B cell (primary cell): Measurements from ENCODE around the gene PLSCR4.

Experiments used
- CTCF ChIP-seq: fragments of 200-600 bp; IDR thresholded peaks from one replicate; pipeline ENCODE4 v1.8.0; 2022; ENCODE audit warnings: antibody characterized with exemption, mild to moderate bottlenecking
- EZH2 ChIP-seq: IDR thresholded peaks from 2 replicates; pipeline ENCODE4 v1.6.1; 2012; ENCODE audit warnings: borderline replicate concordance, low read depth, mild to moderate bottlenecking, moderate library complexity, low read length; ENCODE audit not compliant: insufficient read depth, poor library complexity, severe bottlenecking

- TF ChIP-seq CTCF = no peak
- no peak for TF ChIP-seq EZH2
Observed at GRCh38 chr3:146262371-146263110, 11.6 kb upstream of the PLSCR4 start.
